Neutrophil (primary cell): ENCODE results near the gene FAM13C.

Source experiments
- H3K27ac ChIP-seq: fragments of 200-600 bp; sonication (generic); 2 replicates; pipeline ENCODE4 v1.5.1; 2016; ENCODE audit warnings: mild to moderate bottlenecking, moderate library complexity
- H3K27me3 ChIP-seq: fragments of 200-600 bp; sonication (generic); 2 replicates; pipeline ENCODE4 v1.6.0; 2016; ENCODE audit warnings: mild to moderate bottlenecking
- H3K36me3 ChIP-seq: fragments of 200-600 bp; sonication (generic); 2 replicates; pipeline ENCODE4 v1.5.1; 2017
- H3K4me1 ChIP-seq, 2 experiments: fragments of 200-600 bp in 1 of 2; sonication (generic) in 1 of 2; 1 replicate in 1 of 2; 2 replicates in 1 of 2; pipeline versions ENCODE4 v1.5.1 to v1.6.1; 2013 to 2016; ENCODE audit warnings: low read depth in 1 of 2, low read length in 1 of 2, mild to moderate bottlenecking in 1 of 2, moderate library complexity in 1 of 2; ENCODE audit not compliant: control insufficient read depth in 1 of 2, insufficient read depth in 1 of 2
- H3K4me3 ChIP-seq, 2 experiments: fragments of 200-600 bp in 1 of 2; sonication (generic) in 1 of 2; 1 replicate in 1 of 2; 2 replicates in 1 of 2; pipeline ENCODE4 v1.5.1; 2013 to 2016; ENCODE audit warnings: low read depth in 1 of 2, low read length in 1 of 2, mild to moderate bottlenecking in 1 of 2, moderate library complexity in 1 of 2
- H3K9me3 ChIP-seq: fragments of 200-600 bp; sonication (generic); 2 replicates; pipeline ENCODE4 v1.5.1; 2016
- TF ChIP-seq, protein P1 (sequence below): fragments of 200-600 bp; sonication (generic); IDR thresholded peaks from 2 replicates; pipeline ENCODE4 v1.5.1; 2016; ENCODE audit warnings: antibody characterized with exemption

The FAM13C gene

DNA sequence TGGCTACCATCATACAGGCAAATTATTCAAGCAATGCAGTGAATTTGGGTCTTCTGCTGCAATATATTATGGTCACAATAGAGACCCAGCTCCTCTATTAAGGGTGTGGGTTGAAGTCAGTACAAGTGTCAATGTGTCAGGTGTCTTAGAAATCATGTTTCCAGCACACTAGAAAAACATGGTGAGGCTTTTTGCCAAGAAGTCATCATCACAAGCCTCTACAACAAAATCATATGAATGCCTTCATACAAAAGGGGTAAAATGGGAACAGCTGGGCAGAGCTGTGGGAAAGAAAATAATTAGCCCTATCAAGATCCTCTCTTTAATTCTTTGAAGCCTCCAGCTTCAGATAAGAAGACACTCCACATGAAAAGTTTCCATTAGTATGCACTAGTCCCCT is 37.2 kb downstream of the FAM13C start:
- H3K9me3 ChIP-seq, result no peaks in the 10 kb centered on the region
- TF ChIP-seq, protein P1, sequence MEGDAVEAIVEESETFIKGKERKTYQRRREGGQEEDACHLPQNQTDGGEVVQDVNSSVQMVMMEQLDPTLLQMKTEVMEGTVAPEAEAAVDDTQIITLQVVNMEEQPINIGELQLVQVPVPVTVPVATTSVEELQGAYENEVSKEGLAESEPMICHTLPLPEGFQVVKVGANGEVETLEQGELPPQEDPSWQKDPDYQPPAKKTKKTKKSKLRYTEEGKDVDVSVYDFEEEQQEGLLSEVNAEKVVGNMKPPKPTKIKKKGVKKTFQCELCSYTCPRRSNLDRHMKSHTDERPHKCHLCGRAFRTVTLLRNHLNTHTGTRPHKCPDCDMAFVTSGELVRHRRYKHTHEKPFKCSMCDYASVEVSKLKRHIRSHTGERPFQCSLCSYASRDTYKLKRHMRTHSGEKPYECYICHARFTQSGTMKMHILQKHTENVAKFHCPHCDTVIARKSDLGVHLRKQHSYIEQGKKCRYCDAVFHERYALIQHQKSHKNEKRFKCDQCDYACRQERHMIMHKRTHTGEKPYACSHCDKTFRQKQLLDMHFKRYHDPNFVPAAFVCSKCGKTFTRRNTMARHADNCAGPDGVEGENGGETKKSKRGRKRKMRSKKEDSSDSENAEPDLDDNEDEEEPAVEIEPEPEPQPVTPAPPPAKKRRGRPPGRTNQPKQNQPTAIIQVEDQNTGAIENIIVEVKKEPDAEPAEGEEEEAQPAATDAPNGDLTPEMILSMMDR, result no peak
- H3K4me1 ChIP-seq, result no peaks in the 10 kb centered on the region
- no peak overlapping the region for H3K27ac ChIP-seq
- H3K4me3 ChIP-seq, result no peak overlapping the region
- no peaks in the 10 kb centered on the region for H3K27me3 ChIP-seq
- H3K36me3 ChIP-seq, result no peaks in the 10 kb centered on the region

DNA sequence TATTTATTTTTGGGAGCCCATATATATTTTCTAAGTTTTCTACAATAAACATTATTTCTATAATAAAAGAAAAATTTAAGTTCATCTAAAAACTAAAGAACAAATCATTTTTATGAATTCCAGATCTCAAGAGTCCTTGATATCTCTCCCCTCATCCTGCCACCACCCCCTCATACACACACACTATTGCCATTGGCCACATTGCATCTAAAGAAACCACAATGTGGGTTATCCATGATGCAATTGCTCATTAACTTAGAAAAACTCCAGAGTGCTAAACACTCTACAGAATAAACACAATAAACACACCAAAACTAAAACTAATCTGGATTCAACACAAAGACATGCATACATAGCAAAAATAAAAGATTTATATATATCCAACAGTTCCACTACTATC is 37.8 kb downstream of the FAM13C start:
- Histone ChIP-seq H3K27me3 (no peaks in the 10 kb centered on the region), H3K36me3 (no peaks in the 10 kb centered on the region), H3K27ac (no peak overlapping the region), H3K9me3 (no peaks in the 10 kb centered on the region), H3K4me1 (no peaks in the 10 kb centered on the region), H3K4me3 (no peak overlapping the region)
- TF ChIP-seq, protein P1, result no peak

DNA sequence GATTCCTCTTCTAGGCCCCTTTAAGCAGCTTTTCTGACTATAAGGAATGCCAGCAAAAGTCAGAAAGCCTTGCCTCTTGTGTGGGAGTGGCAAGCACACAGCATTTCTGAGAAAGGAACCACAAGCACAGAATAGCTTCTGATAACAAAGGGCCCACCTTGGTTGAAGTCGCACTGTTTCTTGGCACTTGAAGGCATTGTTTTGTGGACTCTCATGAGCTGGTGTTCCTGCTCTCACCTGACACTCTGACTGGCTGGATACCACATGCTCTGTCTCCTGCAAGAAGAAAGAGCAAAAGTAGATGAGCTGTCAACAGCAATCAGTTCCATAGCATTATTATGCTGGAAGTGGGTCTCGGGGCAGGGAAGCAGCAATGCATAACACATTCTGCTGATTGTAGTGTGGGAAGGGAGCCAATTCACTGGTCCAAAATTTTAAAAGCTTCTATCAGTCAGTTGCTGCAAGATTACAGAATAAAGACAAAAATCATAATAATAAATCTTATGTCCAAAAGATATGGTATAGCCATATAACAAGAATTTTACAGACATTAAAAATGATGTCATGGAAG is 38.4 kb downstream of the FAM13C start:
- Histone ChIP-seq H3K4me1 (no peaks in the 10 kb centered on the region), H3K27me3 (no peaks in the 10 kb centered on the region), H3K36me3 (no peaks in the 10 kb centered on the region), H3K4me3 (no peak overlapping the region), H3K27ac (no peak overlapping the region), H3K9me3 (no peaks in the 10 kb centered on the region)
- TF ChIP-seq, protein P1, result no peak

DNA sequence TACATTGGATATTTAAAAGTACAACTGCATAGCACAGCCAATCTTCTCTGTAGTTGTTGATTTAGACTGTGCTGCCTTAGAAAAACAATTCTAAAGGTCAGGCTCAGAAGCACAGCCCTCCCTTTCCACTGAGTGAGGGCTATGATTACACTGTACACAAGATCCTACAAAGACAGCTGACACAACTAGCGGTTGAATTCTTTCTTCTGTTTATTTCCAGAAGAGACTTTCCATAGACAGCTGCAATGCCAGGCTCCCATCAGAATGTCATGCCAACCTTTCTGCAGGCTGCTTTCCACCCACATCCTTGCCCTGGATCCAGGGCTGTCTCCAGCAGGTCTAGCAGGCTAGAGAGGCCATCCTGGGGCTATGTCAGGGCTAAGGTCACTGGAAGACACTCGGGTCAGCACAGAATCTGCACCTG is 39.3 kb downstream of the FAM13C start:
- TF ChIP-seq, protein P1, result no peak
- Histone ChIP-seq H3K9me3 (no peaks in the 10 kb centered on the region), H3K36me3 (no peaks in the 10 kb centered on the region), H3K27ac (no peak overlapping the region), H3K27me3 (no peaks in the 10 kb centered on the region), H3K4me3 (no peak overlapping the region), H3K4me1 (no peaks in the 10 kb centered on the region)

DNA sequence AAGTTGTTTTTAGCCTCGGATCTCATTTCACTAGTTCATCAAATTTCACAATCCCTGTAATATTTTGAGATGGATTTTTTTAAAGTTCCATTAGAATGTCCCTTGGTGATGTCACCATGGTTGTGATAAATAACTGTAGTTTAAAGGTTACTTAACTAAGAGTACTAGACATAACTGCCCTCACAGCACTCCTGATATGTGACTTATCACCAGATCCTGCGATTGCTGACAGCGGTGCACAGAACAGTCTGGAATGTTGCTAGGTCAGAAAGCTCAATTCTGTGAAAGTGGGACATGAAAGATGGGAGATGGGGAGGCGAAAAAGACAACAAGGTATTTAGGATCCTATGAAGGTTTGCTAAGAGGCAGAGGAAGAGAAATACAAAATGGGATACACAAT is 40.2 kb downstream of the FAM13C start:
- no peaks in the 10 kb centered on the region for H3K9me3 ChIP-seq
- H3K27ac ChIP-seq, result no peak overlapping the region
- TF ChIP-seq, protein P1, result no peak
- H3K4me3 ChIP-seq, result no peak overlapping the region
- H3K36me3 ChIP-seq, result no peaks in the 10 kb centered on the region
- H3K27me3 ChIP-seq, result no peaks in the 10 kb centered on the region
- no peaks in the 10 kb centered on the region for H3K4me1 ChIP-seq

DNA sequence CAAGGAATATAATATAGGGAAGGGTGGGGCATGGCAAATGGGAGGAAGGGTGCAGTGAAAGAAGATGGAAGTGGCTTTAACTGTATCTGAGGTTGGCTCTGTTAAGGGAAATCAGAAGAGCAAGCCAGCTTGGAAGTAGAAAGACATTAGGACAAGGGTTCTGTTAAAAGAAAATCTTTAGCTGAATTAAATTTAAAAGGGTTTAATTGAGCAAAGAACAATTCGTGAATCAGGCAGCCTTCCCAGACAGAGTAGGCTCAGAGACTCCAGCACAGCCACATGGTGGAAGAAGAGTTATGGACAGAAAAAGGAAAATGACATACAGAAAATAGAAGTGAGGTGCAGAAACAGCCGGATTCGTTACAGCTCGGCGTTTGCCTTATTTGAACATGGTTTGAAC is 42.0 kb downstream of the FAM13C start:
- Histone ChIP-seq H3K4me3 (no peak overlapping the region), H3K27ac (no peak overlapping the region), H3K27me3 (no peaks in the 10 kb centered on the region), H3K36me3 (no peaks in the 10 kb centered on the region), H3K9me3 (no peaks in the 10 kb centered on the region), H3K4me1 (no peaks in the 10 kb centered on the region)
- TF ChIP-seq, protein P1, result no peak
